Breast epithelium (tissue), 4 donors: ENCODE data around the gene RMND5A. TPM values are rescaled to one million over a fixed set of nuclear protein-coding genes. Genes with fewer than 3 reads are reported as not detected.
"Not testable (repeated sequence)": the region's sequence is repeated elsewhere in the genome, so short reads cannot be mapped to it uniquely, and the experiment has no call there.

ENCODE experiments used
- DNase-seq, 2 donors: peaks; one replicate each; pipeline ENCODE4 v3.0.0-alpha.2; 2019; ENCODE audit warnings: low spot score in 2 of 2
- H3K27ac ChIP-seq, 2 donors: fragments of 200-600 bp; sonication (generic) in 1 of 2; one replicate each; pipeline ENCODE4 v1.5.1; 2016 to 2019; ENCODE audit warnings: mild to moderate bottlenecking in 1 of 2
- H3K27me3 ChIP-seq, 2 donors: fragments of 200-600 bp; sonication (generic) in 1 of 2; one replicate each; pipeline versions ENCODE4 v1.5.1 to v1.6.0; 2017 to 2019; ENCODE audit warnings: control low read depth in 1 of 2, mild to moderate bottlenecking in 1 of 2
- H3K36me3 ChIP-seq: fragments of 200-600 bp; one replicate; pipeline ENCODE4 v1.5.1; 2019
- H3K4me1 ChIP-seq, 2 donors: fragments of 200-600 bp; sonication (generic); one replicate each; pipeline ENCODE4 v1.5.1; 2016 to 2019; ENCODE audit warnings: control low read depth in 1 of 2
- H3K4me3 ChIP-seq, 3 donors: fragments of 200-600 bp; sonication (generic); 1 replicate in 2 of 3; 2 replicates in 1 of 3; pipeline ENCODE4 v1.5.1; 2016 to 2019; ENCODE audit warnings: mild to moderate bottlenecking in 3 of 3, moderate library complexity in 2 of 3
- H3K9me3 ChIP-seq, 2 donors: fragments of 200-600 bp; sonication (generic) in 1 of 2; one replicate each; pipeline ENCODE4 v1.5.1; 2016 to 2019; ENCODE audit warnings: control low read depth in 1 of 2
- CTCF ChIP-seq, 3 donors: fragments of 450-650 bp; IDR thresholded peaks; one replicate each; pipeline ENCODE4 v1.5.1; 2016 to 2017; ENCODE audit warnings: antibody characterized with exemption in 3 of 3, mild to moderate bottlenecking in 3 of 3, moderate library complexity in 3 of 3
- POLR2A ChIP-seq: fragments of 450-650 bp; IDR thresholded peaks from one replicate; pipeline ENCODE4 v1.6.1; 2016; ENCODE audit warnings: antibody characterized with exemption, mild to moderate bottlenecking, moderate library complexity
- POLR2AphosphoS5 ChIP-seq, 3 donors: sonication (generic); formaldehyde crosslinking; IDR thresholded peaks; one replicate each; pipeline ENCODE4 v1.6.1; 2017; ENCODE audit warnings: antibody characterized with exemption in 3 of 3
- intact Hi-C: fragments of 100-400 bp; cut with DNase I; formaldehyde crosslinking; loops from one replicate; pipeline ENCODE4 v1.15.1; 2023; ENCODE audit warnings: low total_unique reads
- total RNA-seq, 3 donors: library from RNA; depleted of rRNA; stranded (reverse); fragments of >200 nt; gene quantifications; one replicate each; pipeline ENCODE4 v1.1.0, GENCODE V29; 2016

Gene RMND5A
- total RNA-seq, 3 donors from 2014 or later = 41.6 to 61.6 (median 44.3) TPM

- DNase-seq, H3K36me3 ChIP-seq, H3K4me1 ChIP-seq, H3K27me3 ChIP-seq, H3K4me3 ChIP-seq, H3K9me3 ChIP-seq, intact Hi-C loops, H3K27ac ChIP-seq: not testable (repeated sequence)
Measured at GRCh38 chr2:86725706-86726105, 5.6 kb downstream of the RMND5A start.

- H3K4me1 ChIP-seq, DNase-seq, H3K27ac ChIP-seq, H3K36me3 ChIP-seq, H3K9me3 ChIP-seq, H3K27me3 ChIP-seq, H3K4me3 ChIP-seq, intact Hi-C loops: not testable (repeated sequence)
Measured at GRCh38 chr2:86732040-86732525, 12.0 kb downstream of the RMND5A start.

GRCh38 chr2:86732837-86733236, 12.7 kb downstream of the RMND5A start:
- H3K4me1 ChIP-seq, DNase-seq, intact Hi-C loops, H3K9me3 ChIP-seq, H3K27me3 ChIP-seq, H3K27ac ChIP-seq, H3K4me3 ChIP-seq, H3K36me3 ChIP-seq: not testable (repeated sequence)

- H3K4me3 ChIP-seq, H3K27me3 ChIP-seq, H3K36me3 ChIP-seq, DNase-seq, H3K4me1 ChIP-seq, H3K9me3 ChIP-seq, H3K27ac ChIP-seq, intact Hi-C loops: not testable (repeated sequence)
Measured at GRCh38 chr2:86733528-86733927, 13.4 kb downstream of the RMND5A start.

- DNase-seq, intact Hi-C loops, H3K4me3 ChIP-seq, H3K36me3 ChIP-seq, H3K27me3 ChIP-seq, H3K27ac ChIP-seq, H3K9me3 ChIP-seq, H3K4me1 ChIP-seq: not testable (repeated sequence)
Measured at GRCh38 chr2:86734896-86735295, 14.8 kb downstream of the RMND5A start.

- H3K4me3 ChIP-seq, H3K36me3 ChIP-seq, H3K4me1 ChIP-seq, H3K27ac ChIP-seq, H3K9me3 ChIP-seq, H3K27me3 ChIP-seq, intact Hi-C loops, DNase-seq: not testable (repeated sequence)
Measured at GRCh38 chr2:86739485-86739884, 19.4 kb downstream of the RMND5A start.

- H3K36me3 ChIP-seq, H3K4me3 ChIP-seq, intact Hi-C loops, H3K9me3 ChIP-seq, H3K27me3 ChIP-seq, H3K27ac ChIP-seq, DNase-seq, H3K4me1 ChIP-seq: not testable (repeated sequence)
Measured at GRCh38 chr2:86739889-86740288, 19.8 kb downstream of the RMND5A start.

- DNase-seq, H3K36me3 ChIP-seq, H3K4me3 ChIP-seq, H3K9me3 ChIP-seq, H3K27me3 ChIP-seq, H3K27ac ChIP-seq, intact Hi-C loops, H3K4me1 ChIP-seq: not testable (repeated sequence)
Measured at GRCh38 chr2:86741889-86742498, 21.9 kb downstream of the RMND5A start.

GRCh38 chr2:86744152-86744551, 24.1 kb downstream of the RMND5A start:
- DNase-seq = no peak
- intact Hi-C loops = no loop called here

More at GRCh38 chr2:86744152-86744551, 24.1 kb downstream of the RMND5A start:
- TF ChIP-seq POLR2A = no peak
- TF ChIP-seq POLR2AphosphoS5 (IDR thresholded peaks at IDR 0.05) = no peak
- TF ChIP-seq CTCF (IDR thresholded peaks at IDR 0.05) = no peak
- no peaks in the 10 kb centered on the region for H3K27me3 ChIP-seq
- no peaks in the 10 kb centered on the region for H3K4me1 ChIP-seq
- H3K36me3 ChIP-seq = no peaks in the 10 kb centered on the region
- no peaks in the 10 kb centered on the region for H3K9me3 ChIP-seq
- no peak overlapping the region for H3K4me3 ChIP-seq
- H3K27ac ChIP-seq = no peak overlapping the region
